Middle frontal gyrus (tissue), 1 donor: ENCODE measurements around the gene PDYN.

Experiments
- DNase-seq: peaks from one replicate; pipeline ENCODE4 v3.0.0-alpha.2; 2015; ENCODE audit warnings: low spot score; ENCODE audit errors: extremely low spot score

PDYN gene

DNA sequence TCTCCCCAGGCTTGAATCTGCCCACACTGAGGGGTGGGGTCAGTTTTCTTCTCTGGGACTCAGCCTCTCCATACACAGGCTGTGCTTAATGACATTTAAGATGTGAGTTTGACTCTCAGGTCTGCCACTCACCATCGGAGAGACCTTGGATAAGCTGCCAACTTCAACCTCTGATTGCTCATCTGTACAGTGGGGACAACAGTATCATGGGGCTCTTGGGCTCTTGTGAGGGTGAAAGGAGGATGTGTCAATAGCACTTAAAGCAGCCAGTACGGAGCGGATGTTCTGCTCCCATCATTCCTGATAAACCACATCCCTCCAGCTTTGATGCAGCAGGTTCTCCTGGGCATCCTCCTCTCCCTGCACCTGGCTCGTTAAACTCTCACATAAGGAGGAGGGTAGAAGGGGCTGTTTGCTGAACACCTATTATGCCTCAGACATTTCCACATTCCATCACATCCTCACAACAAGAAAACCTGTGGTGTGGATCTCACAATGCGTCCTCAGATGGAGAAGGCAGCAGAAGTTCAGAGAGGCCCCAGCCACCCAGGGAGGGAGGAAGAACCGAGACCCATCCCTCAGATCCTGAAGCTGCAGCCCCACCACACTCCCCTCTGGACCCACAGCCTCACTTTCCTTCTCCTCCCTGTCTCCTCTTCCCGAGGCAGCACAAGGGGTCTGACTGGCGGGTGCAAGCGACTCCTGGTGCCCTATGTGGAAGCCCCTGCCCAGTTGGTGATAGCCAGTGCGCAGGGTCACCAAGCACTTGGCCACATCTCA lies 1.9 kb upstream of the PDYN start:
- DNase-seq = no peak

DNA sequence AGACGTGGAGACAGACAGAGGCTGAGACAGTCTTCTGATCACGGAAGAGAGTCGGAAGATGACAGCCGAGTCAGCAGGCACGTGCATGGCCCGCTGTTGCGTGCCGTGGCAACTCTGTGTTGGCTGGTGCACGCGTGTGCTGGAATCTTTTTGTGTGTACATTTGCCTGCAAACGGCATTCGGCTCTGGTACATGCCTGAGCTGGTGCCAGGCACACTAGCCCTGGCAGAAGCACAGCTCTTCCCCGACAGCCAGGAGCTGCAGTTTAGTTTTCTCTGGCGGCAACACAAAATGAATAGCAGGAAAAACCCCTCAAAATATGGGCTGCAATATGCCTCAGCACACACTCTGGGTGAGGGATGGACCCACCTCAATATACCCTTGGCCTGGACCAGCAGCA lies 769 bp upstream of the PDYN start:
- DNase-seq = no peak

DNA sequence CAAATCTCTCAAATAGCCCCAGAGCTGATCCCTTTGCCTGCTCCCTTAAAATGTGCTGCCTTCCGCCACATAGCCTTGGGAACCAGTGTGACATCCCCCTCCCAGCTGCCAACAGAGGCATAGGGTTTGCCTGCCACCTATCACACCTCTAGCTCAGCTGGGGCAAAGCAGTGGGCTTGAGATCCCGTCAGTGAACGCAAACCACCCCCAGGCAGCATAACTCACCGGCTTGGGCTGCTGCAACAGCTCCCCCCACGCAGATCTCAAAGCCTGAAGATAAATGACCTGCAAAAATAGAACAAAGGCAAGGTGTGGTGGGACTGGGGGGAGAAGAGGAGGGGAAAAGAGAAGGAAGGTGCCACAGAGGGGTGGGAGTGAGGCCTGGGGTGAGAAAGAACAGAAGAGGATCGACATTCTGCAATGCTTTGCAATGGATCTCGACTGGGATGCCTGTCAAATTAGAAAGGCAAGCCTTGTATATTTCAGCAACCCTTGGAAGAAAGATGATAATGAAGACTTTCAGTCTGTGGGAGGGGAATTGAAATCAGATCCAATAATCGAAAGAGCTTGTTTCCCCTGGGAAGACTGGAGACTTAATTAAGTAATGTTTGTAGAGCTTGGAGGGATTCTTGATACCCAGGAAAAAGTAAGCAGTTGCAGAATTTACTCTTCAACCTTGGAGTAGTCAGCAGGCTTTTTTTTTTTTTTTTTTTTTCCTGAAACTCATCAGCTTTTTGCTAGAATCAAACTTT lies 1.3 kb downstream of the PDYN start:
- no peak for DNase-seq

DNA sequence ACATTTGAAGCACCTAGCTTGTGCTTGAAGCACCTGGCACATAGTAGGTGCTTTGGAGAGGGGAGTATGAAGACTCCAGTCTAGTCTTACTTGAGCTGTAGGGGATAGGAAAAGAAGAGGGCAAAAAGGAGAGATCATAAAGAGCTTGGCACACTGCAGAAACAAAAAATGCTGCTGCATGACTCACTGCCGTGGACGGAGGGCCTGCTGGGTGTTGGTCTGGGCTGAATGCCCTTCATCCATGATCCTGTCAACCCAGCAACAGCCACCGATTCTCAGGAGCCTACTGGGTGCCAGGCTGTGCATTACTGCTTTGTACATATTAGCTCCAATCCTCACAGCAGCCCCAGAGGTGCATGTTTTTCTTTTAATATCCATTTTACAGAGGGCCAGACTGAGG lies 6.0 kb downstream of the PDYN start:
- no peak for DNase-seq

DNA sequence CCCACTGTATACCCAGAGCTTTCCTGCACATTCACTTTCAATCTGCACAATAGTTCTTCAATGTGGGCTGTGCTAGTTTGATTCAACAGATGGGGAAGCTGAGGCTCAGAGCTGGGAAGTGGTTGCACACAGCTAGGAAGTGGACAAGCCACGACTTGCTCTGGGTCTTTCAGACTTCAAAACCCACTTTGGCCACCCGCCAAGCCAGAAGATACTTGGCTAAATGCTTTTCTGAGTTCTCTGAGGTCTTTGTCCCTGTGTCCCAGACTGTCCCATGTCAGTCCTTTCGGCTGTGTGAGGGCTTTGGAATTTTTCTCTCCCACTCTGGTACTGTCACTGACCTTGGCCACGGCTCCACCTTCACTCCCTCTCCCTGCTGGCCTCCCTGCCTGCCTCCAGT lies 10.6 kb downstream of the PDYN start:
- no peak for DNase-seq

DNA sequence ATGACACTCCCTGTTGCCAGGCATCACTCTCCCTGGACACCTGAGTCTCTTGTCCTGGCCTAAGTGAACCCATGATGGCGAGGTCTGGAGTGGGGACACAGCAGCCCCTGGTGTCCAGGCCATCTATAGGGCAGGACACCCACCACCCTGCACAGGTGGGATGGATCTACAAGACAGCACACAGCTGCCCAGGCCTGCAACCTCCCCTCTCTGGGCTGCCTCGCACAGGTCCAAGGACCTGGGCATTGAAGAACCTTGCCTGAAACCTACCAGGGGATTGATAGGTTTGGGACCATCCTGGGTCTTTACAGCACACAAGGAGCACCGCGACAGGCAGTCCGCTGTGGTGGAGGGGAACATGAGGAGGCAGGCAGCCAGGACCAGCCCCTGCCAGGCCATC lies 11.2 kb downstream of the PDYN start:
- DNase-seq = no peak

DNA sequence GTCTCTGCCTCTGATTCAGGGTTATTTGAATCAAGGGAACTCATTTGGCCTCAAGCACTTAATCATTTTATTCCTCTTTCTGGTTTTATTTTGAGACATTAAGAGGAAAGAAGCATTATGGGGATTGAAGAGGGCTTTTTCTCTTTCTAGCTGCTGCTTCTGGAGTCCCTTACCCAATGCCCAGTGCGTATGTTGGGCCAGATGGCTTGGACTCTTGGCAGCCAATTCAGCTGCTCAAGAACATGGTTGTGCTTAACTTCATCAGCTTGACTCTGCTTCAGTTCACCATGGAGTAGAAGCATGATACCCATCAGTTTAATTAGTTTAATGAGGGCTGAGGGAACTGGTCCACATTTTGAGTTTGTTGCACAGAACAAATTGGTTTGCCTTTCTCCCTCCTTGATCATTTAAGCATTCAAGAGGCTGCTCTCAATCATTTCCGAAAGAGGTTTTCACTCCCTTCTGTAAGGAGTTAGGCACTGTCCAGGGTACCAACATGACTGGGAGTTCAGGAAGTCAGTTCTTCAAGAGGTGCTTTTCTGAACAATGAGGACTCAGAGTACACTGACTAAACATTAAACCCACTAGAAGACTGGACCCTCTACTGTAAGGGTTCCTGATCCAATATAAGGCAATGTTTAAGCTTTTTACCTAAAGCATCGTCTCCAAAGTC lies 14.6 kb downstream of the PDYN start:
- no peak for DNase-seq

DNA sequence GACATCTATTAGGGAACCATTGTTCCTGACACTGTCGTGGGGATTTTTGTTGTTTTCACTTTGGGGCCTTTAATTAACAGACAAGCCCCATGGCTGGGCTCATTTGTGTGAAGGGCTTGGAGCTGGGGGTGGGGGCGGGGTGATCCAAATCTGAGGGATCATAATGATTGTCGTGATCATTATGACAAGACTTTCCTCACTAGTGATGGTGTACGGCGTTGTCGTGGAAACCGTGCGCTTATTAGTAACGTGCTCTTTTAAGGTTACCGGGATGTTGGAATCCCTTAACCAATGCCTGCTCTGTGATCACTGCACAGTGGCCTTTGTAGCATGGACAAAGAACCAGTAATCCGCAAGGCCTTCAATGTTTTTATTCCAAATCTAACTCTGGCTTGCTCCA lies 18.6 kb downstream of the PDYN start:
- no peak for DNase-seq

DNA sequence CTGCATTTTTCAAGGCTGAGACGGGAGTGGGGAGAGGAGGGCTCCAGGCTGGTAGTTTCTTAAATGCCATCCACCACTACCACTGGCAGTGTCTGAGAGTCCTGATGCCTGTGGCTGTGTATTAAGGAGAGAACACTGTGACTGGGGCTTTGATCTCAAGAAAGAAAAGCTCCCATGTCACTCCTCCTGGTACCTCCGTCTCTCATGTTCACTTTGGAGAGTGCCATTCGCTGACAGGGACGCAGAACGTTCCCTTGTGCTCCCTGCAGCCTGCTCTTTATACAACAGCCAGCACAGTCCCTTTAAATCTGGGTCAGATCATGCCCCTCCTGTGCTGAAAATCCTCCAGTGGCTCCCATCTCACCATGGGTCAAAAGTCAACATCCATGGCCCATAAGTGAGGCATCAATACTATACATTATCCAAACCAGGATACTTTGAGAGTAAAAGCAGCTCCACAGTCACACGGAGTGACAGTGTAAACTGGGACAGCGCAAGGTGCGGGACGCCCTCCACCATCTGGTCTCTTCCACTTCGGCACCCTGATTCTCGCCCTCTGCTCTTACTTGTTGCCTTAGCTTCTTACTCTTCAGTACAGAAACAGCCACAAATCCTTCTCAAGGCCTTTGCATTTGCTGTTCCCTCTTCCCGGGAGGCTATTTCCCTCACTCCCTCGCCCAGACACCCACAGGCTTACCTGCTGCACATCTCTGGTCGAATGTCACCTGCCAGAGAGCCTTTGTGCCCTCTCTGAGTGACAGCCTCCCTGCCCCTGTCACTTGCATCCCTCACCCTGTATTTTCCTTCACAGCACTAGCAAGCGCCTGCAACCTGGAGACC lies 20.0 kb downstream of the PDYN start:
- DNase-seq = no peak

DNA sequence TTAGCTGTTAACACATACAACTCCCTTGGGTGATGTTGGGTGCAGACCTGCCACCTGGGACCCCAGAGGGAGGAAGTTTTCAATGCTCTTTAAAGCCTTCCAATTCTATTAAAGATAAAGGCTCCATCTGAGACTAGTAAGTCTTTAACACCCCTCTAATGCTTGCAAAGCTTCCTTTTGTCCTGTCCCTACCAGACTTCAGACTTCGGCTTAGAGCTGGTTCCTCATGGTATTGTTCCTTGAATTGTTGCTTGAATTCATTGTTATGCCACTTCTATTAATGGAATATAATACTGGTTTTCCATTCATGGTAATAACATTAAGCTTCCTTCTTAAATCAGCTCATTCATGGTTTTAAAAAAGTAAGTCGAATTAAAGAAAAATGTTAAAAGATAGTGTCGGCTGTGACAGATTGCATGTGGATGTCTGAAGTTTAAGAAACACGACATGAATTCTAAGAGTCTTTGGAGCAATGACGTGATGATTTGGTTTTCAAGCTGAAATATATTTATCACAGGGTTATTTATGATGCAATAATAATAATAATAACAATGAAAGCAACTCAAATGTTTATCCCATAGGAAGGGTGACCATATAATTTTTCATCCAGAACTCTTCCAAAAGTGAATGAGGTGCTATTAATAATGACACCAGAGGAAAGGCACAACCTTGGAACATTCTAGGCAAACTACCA lies 21.8 kb downstream of the PDYN start:
- DNase-seq = no peak

DNA sequence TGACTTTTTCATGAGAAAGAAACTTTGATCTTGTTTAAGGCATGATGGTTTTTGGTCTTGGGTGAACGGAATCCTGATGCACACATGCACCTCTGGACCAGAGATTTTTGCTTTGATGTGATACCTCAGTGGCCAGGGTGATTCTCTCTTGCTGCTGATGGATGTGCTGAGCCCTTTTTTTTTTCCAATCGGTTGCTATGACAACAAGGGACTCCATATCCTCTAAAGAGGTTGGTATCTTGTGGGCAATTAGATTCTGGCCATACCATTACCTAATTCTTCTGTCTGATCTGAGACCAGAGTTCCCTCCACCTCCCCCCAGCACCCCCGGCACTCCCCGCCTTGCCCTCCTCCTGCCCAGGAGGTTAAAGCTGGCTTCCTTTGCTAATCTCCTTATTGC lies 24.9 kb downstream of the PDYN start:
- DNase-seq = no peak

DNA sequence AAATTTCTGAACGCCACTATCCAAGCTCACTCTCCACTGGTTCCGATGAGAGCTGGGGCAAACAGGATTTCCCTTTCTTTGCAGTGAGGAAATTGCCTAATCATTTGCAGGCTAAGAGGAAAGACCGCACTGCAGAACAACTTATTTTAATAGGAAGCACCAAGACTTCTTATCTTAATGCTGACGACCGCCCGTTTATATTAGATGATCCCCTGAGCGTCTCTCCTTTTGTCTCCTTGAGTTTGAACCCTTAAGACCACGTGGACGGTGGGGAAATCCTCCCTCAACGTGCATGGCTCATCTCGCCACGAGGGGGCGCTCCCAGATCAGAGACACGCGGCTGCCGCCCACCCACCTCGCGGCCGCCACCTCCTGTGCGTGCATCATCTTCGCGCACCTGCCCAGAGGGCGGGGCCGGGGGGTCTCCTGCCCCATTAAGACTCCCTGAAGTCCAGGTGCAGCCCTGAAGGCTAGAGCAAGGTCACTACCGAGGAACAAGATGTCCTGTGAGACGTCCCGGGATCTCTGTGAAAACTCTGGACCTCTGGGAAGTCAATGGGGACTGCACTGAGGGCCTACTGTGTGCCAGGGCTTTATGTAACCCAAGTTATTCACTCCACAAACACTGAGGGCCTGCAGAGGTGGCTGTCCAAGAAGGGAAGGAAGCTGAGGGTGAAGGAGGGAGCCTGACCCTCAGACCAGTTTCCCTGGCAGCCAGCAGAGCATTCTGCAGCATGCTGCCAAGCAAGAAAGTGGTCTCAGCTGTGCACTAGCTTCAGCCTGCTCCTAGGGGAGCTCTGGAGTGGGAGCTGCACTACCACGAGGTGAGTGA lies 28.1 kb downstream of the PDYN start:
- DNase-seq = peak; percentile 32

DNA sequence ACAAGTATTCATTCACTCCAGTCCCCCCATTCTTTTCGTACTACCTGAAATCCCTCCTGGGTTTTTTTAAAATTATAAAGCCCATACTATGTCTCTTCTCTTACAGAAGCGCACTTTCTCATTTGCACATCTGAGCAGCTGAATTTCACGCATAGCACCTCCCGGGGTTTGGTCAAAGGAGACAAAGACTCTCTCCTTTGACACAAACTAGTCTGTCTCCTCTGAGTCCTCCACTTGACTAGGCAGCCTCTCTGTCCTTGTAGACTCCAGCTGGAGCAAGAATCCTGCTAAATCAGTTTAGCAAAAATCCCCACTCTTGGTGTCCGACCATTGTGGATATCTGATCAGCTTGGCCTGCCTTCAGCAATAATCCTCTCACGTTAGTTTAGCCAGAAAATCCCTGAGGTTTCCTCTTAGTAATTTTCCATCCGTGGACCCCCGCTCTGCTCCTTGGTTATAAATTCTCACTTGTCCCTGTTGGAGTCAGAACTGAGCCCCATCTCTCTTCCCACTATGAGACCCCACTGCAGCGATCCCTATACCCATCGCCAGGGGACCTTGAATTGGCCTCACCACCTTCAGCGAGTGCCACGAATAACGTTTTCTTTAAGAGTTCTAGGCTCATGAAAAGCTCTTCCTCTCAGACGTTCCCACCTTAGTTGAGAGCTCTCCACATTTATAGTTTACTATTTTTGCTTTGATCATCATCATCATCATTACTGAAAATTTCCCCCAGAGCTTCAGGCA lies 29.0 kb downstream of the PDYN start:
- DNase-seq = no peak

DNA sequence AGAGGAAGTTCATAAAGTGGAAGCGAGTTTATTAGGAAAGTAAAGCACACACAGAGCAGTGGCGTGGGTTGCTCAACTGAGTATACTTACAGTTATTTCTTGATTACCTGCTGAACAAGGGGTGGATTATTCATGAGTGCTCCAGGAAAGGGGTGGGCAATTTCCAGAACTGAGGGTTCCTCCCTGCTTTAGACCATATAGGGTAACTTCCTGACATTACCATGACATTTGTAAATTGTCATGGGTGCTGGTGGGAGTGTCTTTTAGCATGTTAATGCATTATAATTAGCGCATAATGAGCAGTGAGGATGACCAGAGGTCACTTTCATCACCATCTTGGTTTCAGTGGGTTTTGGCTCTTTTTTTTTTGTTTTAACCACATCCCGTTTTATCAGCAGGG lies 29.8 kb downstream of the PDYN start:
- no peak for DNase-seq

DNA sequence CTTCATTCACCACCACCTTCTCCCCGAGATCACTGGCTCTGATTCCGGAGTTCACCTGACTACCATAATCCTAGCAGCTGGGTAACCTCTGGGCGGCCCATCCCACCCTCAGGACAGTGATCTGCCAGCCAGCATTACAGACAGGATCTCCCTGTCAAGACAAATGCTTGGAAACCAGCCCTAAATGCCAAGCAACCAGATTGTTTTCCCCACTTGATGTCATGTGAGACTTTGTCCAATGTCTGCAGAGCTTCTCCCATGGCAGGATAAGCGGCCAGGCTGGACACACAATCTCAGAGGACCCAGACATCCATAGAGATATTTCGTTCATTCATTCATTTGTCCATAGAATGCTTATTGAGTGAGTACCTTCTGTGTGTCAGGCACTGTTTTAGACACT lies 32.5 kb downstream of the PDYN start:
- no peak for DNase-seq

DNA sequence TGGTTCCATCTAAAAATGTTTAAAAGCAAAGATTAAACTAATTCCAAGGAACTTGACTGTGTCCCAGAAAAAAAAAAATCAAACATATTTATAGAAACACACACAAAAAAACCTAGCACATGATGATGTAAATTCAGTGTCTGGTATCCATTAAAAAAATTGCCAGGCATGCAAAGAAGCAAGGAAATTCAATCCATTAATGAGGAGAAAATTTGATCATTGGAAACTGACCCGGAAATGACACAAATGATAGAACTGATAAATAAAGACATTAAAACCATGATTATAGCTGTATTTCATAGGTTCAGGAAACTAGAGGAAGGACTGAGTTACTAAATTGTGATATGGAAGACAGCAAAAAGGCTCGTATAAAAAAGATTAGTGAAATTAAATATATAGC lies 34.7 kb downstream of the PDYN start:
- no peak for DNase-seq

DNA sequence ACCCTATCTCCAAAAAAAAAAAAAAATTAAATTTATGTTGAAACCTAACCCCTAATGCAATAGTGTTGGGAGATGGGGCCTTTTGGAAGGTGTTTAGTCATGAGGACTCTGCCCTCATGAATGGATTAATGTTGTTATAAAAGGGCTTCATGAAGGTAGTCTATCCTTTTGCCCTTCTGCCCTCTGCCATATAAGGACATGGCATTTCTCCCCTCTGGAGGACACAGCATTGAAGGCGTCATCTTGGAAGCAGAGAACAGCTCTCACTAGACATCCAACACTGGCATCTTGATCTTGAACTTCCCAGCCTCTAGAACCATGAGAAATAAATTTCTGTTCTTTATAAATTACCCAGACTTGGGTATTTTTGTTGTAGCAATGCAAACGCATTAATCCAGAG lies 35.4 kb downstream of the PDYN start:
- DNase-seq = no peak

DNA sequence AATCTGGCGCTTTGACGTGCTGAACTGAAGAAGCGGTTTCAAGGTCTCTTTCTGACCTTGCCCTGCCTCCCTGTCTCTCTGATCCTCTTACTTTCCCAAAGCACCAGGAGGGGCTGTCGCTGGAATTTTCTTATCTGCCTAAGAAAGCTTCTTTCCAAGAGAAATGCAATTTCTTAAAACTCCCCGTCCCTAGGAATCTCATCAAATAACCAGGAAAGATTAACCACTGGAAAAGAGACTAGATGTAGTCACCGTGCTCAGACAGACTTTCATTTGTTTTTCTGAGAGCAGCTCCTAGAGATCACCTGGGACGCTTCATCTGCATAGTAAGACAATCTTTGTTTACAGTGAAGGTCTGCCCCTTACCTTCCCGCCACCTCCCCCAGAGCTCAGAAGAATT lies 38.6 kb downstream of the PDYN start:
- no peak for DNase-seq

DNA sequence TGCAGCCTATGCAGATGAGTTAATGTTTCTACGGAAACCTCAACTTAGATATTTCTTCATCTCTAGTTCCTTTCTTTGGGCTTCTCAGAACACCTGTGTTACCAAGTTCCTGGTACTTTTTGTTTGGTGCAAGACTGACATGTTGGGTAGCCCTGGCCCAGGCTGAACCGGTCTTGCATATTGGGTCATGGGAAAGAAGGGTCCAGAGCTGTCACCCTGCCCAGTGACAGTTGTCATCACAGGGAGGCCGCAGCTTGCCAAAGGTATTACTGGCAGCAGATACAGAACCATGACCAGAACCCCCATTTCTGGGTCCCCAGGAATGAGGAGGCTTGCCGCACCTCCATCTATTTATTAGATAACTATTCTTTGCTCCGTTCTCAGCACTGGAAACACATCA lies 40.2 kb downstream of the PDYN start:
- no peak for DNase-seq
